Erythroblast (primary cell): Measurements from ENCODE around the gene CACNA2D2.

Experiments used
- DNase-seq, 2 experiments: peaks; one replicate each; lab custom pipeline; 2025; lab: John Stamatoyannopoulos, UW
- GATA1 ChIP-seq: IDR thresholded peaks from 2 replicates; pipeline ENCODE4 v1.6.1; 2011; ENCODE audit warnings: low read depth, mild to moderate bottlenecking, control low read depth, low read length, moderate library complexity
- POLR2A ChIP-seq: IDR thresholded peaks from 2 replicates; pipeline ENCODE4 v1.6.1; 2011; ENCODE audit warnings: mild to moderate bottlenecking, low read length

CACNA2D2 gene

DNA sequence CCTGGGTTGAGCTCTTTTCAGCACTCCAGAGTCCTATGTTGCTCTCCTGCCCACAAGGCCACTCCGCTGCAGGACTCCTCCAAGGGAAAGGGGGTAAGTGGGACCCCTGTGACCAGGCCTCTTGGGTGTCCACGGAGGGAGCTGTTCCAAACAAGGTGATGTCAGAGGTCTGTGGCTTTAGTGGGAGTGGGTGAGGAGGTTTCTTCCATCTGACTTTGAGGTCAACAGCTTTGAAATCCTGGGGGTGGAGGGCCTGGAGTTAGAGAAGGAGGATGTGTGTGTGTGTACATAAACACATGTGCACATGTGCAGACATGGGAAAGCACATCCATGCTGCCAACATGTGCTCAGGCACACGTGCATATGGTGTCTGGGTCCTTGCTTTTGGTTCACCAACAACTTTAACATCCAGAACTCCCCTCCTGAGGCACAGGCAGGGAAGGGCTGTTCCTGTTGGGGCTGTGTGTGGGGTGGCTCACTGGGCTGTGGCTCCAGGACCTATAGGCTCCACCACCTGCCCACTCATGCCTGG lies 92.8 kb downstream of the CACNA2D2 start:
- no peak for DNase-seq
- TF ChIP-seq GATA1: no peak
- no peak for TF ChIP-seq POLR2A

DNA sequence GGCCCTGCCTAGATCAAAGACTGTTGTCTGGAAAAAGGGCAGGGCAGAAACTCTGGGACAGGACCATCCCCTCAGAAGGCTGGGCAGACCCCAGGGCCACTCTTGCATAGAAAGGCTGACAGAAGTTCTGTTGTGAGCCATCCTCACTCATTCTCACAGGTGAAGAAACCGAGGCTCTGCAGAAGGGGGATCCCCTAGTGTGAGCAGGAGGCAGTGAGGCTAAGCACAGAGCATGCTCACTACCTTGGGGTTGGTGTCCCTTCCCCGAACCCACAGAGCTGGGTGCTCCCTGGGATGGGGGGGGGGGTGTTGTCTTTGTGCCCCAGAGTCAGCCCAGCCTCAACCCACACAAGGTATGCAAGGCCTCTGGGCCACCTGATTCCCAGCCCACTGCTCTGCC lies 93.2 kb downstream of the CACNA2D2 start:
- TF ChIP-seq GATA1 (no peak), POLR2A (no peak)
- DNase-seq: no peak

DNA sequence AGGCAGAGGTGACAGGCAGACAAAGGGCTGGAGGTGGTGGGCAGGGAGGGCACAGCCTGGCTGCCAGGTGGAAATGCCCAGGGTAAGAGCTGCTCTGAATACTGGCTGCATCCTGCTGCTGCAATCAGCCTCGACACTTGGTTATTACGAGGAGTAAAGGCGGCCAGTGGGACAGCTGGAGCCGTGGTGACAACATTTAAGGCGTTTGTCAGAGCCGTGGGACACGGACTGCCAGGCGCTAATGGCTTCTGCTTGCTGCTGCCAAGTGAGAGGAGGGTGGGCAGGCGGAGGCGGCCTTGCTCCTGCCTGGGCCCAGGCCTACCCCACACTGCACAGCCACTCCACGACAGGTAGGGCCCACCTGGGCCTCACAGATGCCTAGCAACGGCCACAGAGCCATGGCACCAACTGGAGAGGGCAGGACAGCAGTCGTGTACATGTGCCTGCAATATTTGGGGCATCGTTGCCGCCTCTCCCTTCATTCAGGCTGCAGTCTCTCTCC lies 94.9 kb downstream of the CACNA2D2 start:
- no peak for TF ChIP-seq POLR2A
- TF ChIP-seq GATA1: no peak
- no peak for DNase-seq

DNA sequence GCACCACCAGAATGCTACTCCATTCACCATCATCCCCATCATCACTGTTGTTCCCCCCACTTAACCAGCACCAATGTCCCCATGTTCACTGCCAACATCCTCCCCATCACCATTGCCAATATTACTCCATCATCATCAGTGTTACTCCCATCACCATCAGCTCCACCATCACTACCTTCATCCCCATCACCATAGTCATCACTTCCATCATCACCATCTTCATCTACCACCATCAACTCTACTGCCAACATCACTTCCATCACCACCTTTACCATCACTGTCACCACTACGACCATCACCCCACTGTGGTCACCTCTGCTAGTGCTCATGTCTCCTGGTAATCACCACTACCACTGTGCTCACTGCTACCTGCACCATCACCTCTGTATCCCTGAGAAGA lies 96.9 kb downstream of the CACNA2D2 start:
- no peak for DNase-seq
- TF ChIP-seq GATA1: no peak
- TF ChIP-seq POLR2A: no peak

DNA sequence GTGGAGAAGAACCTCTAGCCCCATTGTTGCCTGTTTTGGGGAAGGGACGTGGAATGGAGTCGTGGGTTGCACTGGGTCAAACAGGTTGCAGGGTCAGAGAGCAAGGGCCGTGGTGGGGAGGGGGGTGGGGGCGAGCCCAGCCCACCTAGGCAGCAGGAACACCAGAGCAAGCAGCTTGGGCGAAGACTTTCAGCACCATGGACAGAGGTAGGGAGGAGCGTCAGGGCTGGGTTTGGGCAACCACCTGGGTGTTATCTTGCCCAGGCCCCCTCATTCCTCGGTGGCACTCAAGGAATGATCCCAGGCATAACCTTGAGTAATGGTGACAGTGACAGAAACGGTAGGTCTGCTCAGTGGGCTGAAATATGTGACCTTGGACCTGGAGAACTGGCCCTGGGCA lies 98.2 kb downstream of the CACNA2D2 start:
- DNase-seq: peak; percentile 46 to 59
- TF ChIP-seq POLR2A: no peak
- TF ChIP-seq GATA1: no peak

DNA sequence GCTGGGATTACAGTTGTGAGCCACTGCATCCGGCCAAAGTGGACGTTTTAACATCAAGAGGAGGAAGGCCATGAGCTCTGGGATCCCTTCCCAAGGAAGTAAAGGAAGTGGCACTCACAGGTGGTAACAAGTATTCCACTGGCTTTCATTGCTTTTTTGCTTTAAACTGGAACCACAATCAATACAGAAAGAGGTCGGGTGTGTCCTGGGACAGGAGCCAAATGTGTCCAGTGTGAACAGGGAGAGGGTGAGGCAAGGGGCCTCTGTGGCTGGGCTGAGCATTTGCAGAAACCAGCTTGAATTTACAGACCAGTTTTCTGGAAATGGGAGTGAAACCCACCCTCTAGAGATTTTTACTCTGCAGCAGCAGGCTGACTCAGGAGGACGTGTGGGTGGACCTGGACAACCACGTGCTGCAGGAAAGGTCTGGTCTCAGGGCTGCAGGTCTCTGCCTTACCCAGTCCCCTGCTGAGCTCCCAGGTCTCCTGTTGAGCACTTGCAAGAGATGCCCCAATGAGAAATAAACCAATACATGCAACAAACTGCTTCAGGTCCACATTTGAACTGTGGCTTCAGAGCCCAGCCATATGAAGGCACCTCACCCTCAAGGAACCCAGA lies 101.3 kb downstream of the CACNA2D2 start:
- TF ChIP-seq POLR2A (no peak), GATA1 (no peak)
- DNase-seq: peak; percentile 17 to 32

DNA sequence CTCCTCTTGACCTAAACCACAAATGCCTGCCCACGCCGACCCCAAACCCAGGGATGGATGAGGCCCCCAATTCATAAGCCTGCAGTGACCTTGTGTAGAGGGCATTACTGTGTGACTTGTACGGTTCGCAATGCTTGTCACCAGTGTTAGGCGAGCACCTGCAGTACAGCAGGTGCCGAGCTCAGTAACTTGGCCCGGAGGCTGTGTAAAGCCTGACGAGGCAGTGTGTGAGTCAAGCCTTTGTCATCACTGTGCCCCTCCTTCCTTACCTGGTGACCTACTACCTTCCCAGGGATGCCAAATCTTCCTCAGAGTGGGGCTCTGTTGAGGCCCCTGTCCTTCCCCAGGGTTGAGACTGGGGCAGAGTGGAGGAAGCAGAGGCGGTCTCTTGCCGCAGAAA lies 106.9 kb downstream of the CACNA2D2 start:
- no peak for TF ChIP-seq POLR2A
- TF ChIP-seq GATA1: no peak

DNA sequence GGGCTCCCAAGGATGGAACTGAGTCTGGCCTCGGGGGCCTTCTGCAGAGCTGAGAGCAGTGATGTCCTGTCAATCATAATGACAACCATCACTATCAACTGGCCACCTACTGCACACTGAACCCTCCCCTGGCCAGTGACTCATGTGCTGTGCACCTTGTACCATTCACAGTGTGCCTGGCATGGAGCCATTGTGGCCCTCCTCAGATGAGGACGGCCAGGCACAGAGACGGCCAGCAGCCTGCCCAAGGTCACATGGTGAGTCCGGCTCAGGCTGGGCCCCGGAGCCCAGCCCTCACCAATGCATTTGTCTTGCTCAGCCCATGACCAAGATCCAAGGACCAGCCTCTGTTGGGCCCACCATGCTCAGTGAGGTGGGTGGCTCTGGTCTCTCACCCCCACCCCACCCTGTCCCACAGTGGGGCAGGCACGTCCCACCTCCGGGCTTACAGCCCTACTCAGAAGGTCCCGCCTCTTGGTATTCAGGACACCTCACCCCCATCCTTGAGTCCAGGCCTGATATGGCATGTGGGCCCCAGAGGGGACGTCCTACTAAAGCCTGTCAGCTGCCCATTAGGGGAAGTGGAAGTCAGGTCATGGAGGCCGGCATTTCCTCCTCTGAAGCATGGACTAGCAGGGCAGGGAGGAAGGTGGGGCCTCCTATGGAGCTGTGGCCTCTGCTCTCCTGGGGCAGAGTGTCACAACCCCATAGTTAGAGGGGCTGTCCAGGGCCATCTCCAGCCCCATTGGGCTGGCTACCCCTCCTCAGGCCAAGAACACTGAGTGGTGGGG lies 108.2 kb downstream of the CACNA2D2 start:
- DNase-seq: no peak
- TF ChIP-seq POLR2A (no peak), GATA1 (no peak)

More for the DNA sequence above, 106.9 kb downstream of the CACNA2D2 start:
- no peak for DNase-seq

DNA sequence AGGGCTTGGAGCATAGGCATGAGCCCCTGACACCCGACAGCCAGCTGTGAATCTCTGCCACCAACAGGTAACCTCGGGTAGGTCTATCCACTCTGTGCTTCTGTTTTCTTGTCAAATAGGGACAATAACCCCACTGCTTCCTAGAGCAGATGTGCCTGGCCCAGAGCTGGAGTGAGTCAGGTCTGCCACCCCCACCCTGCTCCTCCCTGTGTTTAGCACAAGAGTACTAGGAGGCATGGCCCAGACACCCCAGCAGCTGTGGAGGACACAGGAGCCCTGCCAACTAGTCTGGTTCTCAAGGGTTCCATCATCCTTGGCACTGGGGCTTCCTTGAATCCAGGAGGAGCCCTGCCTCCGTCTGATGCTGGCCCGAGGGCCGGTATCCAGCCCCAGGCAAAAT lies 110.4 kb downstream of the CACNA2D2 start:
- DNase-seq: no peak
- TF ChIP-seq POLR2A: no peak
- no peak for TF ChIP-seq GATA1

DNA sequence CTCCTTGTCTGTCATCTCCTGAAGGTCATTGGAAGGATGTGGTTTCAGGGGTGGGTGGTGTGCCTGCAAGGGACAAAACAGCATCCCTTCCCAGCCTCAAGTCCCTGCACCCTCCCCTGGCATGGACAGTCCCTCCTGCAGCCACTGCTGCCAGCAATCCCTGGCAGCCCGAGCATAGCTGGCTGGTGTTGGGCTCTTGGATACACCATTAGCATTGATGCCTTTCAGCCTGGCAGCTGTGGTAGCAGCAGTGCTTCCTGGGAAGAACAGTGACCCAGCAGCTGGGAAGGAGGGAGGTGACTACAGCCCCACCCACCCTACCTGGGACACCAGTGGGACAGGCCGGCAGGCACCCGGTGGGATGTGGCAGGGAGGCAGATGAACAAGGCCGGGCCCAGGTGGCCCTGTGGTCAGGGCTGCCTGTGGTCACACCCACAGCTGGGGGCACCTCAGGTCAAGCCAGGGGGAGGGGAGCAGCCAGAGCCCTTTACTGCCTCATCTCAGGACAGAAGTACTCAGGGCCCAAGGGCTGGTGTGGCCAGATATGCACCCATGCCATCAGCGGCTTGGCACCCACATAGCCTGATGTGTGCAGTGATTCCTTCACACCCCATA lies 111.2 kb downstream of the CACNA2D2 start:
- DNase-seq: peak in 1 of 2 experiments; percentile 16
- TF ChIP-seq POLR2A (no peak), GATA1 (no peak)

DNA sequence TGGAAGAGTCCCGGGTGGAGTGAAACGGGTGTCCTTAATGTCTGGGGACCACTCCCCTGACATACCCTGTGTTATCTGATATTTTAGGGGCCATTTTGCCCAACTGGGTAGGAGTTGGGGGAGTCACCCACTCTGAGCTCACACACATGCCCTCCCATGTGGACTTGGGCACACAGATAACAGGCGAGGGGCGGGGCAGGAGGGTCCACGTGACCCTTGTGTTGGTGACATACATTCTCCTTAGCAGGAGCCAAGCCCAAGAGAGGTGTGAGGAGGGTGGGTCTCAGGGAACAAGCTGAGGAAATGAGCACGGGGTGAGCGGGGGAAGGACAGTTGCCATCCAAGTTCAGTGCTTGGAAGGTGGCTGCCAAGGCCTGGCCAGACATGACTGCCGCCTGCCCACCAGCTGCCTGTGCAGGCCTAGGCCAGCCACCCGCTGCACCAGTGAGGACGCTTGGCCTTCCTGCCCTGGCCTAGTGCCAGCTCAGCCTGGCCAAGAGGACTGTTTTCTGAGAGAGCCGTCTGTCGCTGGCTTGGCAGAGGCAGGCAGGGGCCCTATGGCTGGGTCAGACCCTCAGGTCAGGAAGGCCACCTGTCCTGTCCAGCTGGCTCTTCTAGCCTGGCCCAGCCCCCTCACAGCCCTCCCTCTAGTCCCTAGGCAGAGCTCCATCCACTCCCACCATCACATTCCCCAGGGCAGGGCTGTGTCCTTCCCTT lies 112.8 kb downstream of the CACNA2D2 start:
- DNase-seq: peak; percentile 65 to 80
- no peak for TF ChIP-seq POLR2A
- TF ChIP-seq GATA1: no peak

DNA sequence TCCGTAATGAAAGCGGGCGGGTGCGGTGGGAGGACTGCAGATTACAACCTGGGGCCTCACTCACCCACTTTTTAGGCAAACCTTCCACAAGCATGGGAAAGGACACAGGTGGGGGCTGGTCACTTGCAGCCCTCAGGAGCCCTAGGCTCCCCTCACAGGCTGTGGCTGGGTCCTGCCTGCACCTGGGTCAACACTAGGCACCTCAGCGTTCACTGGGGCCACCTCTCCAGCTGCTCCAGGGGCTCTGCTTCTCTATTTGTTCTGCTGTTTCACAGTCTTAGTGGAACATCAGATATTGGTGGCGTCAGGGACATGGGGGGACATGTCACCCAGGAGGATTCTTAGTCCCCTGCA lies 114.0 kb downstream of the CACNA2D2 start:
- no peak for TF ChIP-seq GATA1
- TF ChIP-seq POLR2A: no peak
- no peak for DNase-seq

DNA sequence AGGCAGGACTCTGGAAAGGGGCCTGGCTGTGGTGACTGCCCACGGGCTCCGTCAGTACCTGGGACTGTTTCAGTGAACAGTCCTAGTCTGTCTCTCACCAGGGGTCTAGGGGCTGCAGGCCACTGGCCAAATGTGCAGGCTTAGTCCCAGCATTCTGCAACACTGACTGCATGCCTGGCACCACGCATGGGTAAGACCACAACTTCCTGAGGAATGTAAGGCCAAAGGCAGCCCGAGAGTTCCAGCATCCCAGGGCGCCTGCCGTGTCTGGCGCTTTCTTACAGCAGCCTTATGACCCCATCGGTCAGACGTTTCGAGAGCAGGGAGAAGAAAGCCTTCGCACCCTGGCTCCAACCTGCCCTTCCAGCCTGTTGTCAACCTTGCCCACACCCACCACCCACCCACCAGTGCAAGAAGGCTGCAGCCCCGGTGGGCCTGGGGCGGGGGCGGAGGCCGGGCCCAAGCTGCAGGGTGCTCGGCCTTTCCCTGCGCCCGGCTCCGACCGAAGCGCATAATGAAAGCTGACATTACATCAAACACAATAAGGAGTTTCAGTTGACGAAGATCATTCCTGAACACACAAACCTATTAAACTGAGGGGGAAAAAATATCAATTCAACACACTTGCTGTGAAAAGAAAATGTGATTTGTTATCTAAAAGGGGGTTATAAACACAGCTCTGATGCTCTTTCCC lies 114.6 kb downstream of the CACNA2D2 start:
- TF ChIP-seq GATA1: no peak
- no peak for TF ChIP-seq POLR2A
- DNase-seq: no peak
